Fibroblast of mammary gland (primary cell): ENCODE data around the gene SEZ6L.

Source experiments
- DNase-seq: peaks from one replicate; pipeline ENCODE4 v3.0.0-alpha.2; 2010; ENCODE audit warnings: low read depth
- H3K4me3 ChIP-seq: 2 replicates; pipeline ENCODE4 v1.5.1; 2011; ENCODE audit warnings: low read depth, mild to moderate bottlenecking, low read length, moderate library complexity; ENCODE audit not compliant: control insufficient read depth
- CTCF ChIP-seq: conservative IDR thresholded peaks from 2 replicates; pipeline ENCODE4 v1.5.1; 2011; ENCODE audit warnings: low read depth, low read length, inconsistent platforms; ENCODE audit not compliant: control insufficient read depth, insufficient read depth

The SEZ6L gene

GRCh38 chr22:26372890-26373289, 203.6 kb downstream of the SEZ6L start:
- no peak for DNase-seq
- no peak for TF ChIP-seq CTCF
- H3K4me3 ChIP-seq, result no peak overlapping the region

- H3K4me3 ChIP-seq, result no peak overlapping the region
- no peak for DNase-seq
- no peak for TF ChIP-seq CTCF
Observed at GRCh38 chr22:26374391-26375026, 205.2 kb downstream of the SEZ6L start.

DNA sequence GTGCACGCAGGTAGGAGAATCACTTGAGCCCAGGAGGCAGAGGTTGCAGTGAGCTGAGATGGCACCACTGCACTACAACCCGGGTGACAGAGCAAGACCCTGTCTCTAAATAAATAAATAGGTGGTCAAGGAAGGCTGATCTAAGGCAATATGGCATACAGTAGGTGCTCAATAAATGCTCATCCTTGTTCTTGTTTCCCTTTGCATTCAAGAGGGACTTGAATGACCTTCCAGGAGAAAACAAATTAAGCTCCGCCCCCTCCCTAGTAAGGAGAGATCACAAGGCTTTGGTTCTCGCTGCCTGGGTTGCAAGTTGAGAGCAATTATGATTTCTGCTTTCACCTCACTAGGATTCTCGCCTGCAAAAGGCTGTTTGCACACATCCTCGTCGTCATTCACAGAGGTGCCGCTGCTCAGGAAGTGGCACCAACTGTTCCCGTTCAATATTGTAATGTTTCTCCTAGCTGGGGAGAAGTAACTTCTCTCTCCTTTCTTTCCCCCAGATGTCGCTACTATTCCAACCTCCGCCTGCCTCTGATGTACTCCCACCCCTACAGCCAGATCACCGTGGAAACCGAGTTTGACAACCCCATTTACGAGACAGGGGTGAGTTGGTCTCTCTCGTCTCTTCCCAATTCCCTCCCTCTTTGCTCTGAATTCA, 208.0 kb downstream of the SEZ6L start:
- DNase-seq, result no peak
- TF ChIP-seq CTCF, result no peak
- H3K4me3 ChIP-seq, result no peak overlapping the region

DNA sequence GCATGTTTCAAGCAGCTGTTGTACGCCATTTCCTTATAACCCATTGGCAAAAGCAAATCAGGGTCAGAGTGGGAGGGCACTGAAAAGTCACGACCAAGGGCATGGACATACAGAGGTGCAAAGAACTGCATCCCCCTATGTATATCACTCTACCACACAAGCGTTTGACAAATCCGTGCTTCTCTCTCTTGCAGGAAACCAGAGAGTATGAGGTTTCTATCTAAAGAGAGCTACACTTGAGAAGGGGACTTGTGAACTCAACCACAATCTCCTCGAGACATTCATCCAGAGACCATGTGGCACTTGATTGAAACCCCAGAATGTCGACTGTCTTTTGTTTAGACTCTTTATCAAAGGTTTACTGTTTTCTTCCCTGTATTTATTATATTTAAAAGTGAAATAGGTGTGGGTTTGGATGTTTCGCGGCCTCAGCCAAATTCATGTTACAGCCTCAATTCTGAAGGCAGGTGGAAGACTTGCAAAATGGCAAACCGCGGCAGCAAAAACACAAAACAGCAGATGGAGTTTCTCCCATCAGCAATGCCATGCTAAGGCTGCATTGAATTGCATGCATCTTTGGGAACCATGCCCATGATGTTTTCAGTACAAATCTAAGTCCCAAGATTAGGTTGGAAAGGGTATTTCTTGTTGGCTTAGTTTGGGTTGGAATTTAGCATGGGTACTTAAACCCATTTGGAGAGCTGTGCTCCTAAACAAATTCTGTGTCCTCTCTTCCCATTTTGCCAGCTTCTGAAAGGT, 211.0 kb downstream of the SEZ6L start:
- DNase-seq, result no peak
- H3K4me3 ChIP-seq, result no peak overlapping the region

DNA sequence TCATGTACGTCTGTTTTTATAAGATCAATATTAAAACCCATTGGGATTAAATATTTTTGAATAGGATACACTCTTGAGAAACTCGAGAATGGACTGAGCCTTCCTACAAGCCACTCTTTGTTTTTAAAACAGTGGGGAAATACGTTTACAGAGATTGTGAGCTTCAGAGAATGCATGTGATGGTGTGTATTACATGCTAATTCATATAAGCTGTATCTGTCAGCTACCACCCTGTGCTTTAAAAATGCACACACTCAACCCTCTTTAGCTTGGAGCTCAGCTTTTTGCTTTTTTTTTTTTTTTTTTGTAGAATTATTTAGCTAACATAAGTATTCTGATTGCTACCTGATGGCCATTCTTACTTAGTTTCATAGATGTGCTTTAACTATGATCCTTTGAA, 213.5 kb downstream of the SEZ6L start:
- no peak for DNase-seq
- H3K4me3 ChIP-seq, result no peak overlapping the region
- TF ChIP-seq CTCF, result no peak

More for the DNA sequence above, 211.0 kb downstream of the SEZ6L start:
- no peak for TF ChIP-seq CTCF

DNA sequence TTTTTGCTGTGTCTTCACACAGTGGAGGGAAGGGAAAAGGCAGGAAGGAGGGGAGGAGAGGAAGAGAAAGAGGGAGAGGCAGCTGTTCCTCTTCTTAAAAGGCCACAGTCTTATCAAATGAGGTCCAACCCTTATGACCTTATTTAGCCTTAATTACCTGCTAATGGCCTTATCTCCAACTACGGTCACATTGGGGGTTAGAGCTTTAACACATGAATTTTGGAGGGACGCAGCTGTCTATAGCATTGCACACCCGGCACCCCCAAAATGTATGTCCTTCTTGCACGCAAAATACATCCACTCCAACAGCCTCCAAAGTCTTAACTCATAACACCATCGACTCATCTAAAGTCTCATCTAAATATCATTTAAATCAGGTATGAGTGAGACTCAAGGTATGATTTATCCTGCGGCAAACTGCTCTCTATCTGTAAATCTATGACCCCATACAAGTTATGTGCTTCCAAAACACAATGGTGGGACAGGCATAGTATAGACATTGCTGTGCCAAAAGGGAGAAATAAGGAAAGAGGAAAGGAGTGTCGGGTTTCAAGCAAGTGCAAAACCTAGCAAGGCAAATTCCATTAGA, 214.8 kb downstream of the SEZ6L start:
- no peak for TF ChIP-seq CTCF
- no peak for DNase-seq
- no peak overlapping the region for H3K4me3 ChIP-seq
